Posterior vena cava (tissue), 2 donors: ENCODE data around the gene SLC22A23. TPM values are rescaled to one million over a fixed set of nuclear protein-coding genes. Genes with fewer than 3 reads are reported as not detected.

Experiments
- DNase-seq: peaks from one replicate; pipeline ENCODE4 v3.0.0-alpha.2; 2020; ENCODE audit warnings: low spot score
- intact Hi-C, 2 donors: fragments of 100-400 bp; cut with DNase I; formaldehyde crosslinking; loops; one replicate each; pipeline versions ENCODE4 v1.14.1 to v1.14.2; 2022 to 2023
- total RNA-seq, 2 donors: library from RNA; stranded (reverse); fragmentation: NEBNext Ultra II Directional; extraction: Animal tissue kit (Norgen Biotek cat#: 25700); gene quantifications; one replicate each; pipeline ENCODE4 v1.2.1, GENCODE V29; 2021
- donor health status: DM: yes; HTN: yes; CAD: no.
- donor health status: DM: yes; HTN: yes; CAD: no.

Gene SLC22A23
- total RNA-seq, 2 donors from 2014 or later = 5.2 to 5.6 TPM

DNA sequence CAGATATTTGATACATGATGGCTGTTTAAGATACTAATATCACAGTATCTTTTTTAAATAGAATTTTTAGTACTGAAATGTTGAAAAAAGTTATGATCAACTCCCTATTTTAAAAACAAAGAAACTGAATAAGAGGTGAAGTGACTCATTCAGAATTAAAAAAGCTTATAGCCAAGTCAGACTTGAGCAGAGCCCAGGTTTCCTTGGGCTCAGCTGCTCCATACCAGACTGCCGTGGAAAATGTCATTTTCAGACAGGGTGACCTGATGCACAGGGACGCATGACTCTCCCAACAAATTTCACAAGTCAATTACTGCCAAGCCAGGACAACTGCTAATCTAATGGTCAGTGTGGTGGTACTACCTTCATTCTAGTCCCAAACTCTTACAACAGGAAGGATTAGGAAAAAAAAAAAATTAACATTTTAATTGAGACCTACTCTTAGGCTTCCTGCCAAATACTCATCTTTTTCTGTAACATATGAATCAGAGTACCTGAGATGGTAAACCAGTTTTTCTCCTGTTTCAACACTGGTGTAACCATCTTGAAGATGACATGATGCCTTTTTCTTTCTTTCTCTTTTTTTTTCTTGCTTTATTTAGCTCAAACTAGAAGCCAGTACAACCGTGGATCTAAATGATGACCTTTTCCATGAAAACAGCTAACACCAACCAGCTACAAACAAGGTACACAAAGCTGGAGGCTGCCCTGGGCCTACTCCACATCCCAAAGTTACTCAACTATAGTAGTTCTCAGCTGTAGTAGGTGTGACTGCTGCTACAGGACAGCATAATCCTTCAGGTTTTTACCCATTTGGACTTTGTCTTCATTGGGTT, 30.5 kb downstream of the SLC22A23 start:
- no peak for DNase-seq
- intact Hi-C loops = no loop called here

DNA sequence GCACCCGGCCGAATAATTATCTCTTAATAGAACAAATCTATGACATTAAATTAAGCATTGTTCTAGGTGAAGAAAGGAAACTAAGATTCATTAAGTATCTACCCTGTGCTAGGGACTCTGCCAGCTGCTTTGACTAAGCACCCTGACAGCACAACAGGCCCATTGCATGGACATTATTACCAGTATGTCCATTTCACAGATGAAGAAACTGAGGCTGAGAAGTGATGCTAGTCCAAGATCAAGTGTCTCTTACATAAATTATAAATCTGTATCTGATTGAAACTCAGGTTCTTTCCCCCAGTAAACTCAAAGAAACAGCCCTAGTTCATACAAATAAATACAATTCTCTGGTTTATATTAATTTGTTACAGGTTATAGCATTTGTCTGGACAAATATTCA, 31.3 kb downstream of the SLC22A23 start:
- intact Hi-C loops = no loop called here
- DNase-seq = no peak

DNA sequence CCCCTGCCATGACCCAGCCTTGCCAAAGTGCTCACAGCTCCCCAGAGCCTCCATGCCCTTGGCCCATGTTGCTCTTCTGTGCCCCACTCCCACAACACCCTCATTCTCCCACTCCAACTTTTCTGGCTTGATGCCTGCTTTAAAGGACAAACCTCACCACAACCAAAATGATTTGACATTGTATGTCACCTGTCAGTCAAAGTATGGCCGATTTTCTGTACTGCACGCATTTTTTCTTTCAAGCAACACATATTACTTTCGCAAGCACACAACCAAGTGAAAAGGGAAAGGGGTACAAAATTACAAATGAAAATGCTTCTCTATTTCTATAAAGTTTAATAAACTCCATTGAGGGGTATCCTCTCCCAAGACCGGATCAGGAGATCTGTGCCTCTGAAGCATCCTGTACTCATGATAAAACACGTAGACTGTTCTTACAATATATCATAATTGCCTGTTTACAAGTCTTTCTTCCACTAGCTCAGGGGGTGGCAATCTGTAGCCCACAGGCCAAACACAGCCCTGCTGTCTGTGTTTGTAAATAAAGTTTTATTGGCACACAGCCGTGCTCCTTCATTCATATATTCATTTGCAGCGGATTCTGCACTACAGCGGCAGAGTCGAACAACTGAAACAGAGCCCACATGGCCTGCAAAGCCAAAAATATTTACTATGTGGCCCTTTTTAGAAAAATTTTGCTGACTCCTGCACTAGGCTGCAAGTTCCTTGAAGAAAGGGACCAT, 32.5 kb downstream of the SLC22A23 start:
- intact Hi-C loops = no loop called here
- no peak for DNase-seq

- intact Hi-C loops = no loop called here
- no peak for DNase-seq
These were observed 33.2 kb downstream of the SLC22A23 start for GRCh38 chr6:3423439-3424184.

- intact Hi-C loops = no loop called here
These were observed 34.3 kb downstream of the SLC22A23 start for GRCh38 chr6:3422435-3423070.

DNA sequence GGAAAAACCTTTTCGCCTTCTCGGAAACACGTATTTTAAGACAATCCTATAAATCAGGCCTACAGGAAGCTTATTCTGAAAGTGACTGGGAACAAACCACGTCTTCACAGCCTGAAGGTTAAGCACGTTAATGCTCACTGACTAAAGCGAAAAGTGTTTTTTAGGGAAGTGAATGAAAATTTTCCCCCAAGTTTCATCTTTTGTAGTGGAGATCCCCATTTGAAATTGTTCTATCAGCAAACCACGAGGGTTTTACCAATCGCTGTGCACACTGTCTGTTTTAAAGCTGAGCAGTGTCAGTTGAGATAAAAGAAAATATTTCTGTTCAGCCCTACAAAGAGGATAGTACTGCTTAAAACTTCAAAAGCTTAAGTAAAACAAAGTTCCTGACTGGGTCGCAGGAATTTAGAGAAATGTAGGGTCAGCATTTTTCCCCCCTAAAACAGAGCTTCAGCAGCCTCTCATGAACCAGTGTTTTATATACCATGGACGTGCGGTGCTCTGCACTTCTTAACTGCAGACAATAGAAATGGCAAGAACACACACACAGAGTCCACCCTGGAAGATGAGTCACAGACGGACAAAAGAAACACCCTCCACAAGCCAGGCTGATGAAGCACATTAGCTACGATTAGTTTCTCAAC, 34.9 kb downstream of the SLC22A23 start:
- no peak for DNase-seq
- intact Hi-C loops = no loop called here

More at GRCh38 chr6:3422435-3423070, 34.3 kb downstream of the SLC22A23 start:
- DNase-seq = no peak

GRCh38 chr6:3421143-3421542, 35.7 kb downstream of the SLC22A23 start:
- no peak for DNase-seq
- intact Hi-C loops = no loop called here

DNA sequence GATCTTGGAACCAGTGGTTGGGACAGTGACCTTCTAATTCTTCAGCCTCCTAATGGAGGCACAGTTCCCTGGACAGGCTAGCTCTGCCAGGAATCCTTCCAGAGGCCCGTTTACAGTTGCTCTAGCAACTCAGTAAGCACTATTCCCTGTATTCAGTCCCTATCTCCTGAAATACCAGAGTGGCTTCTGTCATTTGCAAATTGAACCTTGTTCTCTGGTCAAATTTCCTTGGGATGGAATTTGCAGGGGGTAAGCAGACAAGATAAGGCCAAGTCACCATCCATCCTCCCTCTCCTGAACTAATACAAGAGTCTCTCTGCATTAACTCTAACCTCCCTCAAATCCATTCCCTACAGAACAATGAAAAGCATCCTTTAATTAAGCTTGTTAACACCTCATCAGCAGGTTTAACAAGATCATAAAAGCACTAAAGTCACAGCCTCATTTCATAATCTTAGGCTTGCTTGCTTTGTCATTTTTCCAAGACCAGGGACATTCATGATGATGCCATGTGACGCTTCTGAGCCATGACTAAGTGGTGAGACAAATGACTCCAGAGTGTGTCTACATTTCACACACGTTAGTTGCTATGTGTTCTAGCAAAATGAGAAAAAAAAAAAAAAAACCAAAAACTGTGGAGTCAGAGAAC, 37.1 kb downstream of the SLC22A23 start:
- intact Hi-C loops = no loop called here
- no peak for DNase-seq

GRCh38 chr6:3418496-3419060, 38.3 kb downstream of the SLC22A23 start:
- intact Hi-C loops = no loop called here

GRCh38 chr6:3417473-3417872, 39.4 kb downstream of the SLC22A23 start:
- intact Hi-C loops = no loop called here
- DNase-seq = no peak

More at GRCh38 chr6:3418496-3419060, 38.3 kb downstream of the SLC22A23 start:
- DNase-seq = no peak

DNA sequence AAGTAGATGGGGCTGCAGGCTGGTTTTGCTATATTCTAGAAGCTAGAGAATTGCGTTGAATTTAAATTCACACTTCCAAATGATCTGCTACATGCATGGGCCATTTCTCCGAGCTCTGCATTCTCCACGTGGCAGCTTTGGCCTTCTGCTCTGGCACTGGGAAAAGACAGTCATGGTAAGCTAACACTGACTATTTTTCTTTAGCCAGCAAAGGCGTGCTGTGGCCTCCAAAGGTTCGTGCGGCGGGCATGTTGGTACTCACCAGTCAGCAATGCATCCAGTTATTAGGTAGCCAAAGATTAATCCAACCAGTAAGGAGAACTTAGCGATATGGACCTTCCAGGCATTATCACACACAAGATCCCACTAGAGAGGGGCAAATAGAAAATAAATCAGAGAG, 41.4 kb downstream of the SLC22A23 start:
- intact Hi-C loops = no loop called here

DNA sequence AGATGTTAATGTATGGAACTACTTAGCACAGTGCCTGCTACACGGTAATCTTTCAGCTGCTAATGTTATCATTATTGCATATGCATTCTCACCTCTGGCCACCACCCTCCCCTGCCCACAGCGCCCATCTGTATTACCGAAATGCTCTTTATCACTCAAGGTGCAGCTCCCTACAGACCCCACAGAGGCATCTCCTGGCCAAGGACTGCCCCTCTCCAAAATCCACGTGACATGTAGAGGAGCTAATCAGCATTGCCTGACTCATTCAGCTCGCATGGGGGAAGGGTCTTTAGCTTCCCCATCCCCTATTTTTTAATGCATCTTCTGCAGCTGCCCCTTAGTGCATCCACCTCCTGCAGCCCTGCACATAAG, 41.8 kb downstream of the SLC22A23 start:
- DNase-seq = no peak
- intact Hi-C loops = no loop called here

More for the DNA sequence above, 41.4 kb downstream of the SLC22A23 start:
- DNase-seq = no peak

DNA sequence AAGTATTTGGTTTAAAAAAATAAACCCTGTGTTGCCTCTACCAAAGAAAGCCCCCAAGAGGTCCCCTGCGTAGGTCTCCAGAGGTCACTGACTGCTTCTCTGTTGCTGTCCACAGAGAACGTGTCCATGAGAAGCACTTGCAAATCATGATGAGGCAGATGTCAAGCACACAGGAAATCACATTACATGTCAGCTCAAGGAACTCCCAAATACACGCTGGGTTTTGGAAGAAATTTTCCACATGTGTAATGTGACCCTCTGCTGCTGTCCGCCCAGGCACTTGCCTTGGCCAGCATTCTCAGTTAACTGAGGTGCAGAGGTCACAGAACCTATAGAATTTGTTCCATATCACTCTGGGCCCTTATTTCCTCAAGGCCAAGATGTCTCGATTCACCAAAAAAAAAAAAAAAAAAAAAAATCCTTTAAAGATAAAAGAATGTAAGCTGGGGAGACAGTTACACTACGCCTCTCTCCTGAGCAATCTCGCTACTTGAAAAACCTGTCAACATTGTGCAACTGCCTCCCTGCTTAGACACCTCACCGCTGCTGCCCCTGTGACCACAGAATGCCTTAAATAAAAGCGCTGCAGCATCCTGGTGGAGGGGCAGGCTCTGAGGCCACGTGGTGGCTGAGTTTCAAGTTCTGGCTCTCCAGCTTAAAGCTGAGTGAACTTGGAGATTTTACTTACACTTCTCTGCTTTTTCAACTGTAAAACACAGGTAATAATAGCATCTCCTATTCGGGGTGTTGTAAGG, 42.3 kb downstream of the SLC22A23 start:
- no peak for DNase-seq
- intact Hi-C loops = no loop called here

DNA sequence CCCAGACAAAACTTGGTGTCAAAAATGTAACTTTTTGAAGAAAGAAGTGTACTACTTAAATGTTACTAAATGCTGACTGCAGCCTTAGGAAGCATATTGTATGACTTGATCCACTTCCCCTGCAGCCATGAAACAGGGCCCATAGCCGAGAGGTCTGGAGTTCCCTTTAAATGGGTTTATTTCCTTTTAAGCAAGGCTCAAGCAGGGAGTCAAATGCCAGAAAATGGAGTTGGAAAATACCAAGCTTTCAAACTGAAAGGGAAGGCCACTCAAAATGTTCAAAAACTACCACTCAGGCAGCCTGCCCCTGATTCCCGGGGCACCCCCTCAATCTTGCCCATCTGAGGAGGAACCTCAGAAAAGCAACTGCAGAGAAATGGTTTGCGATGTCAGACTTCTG, 43.3 kb downstream of the SLC22A23 start:
- no peak for DNase-seq
- intact Hi-C loops = loop anchor here in 1 of 2 donors (2.0 kb wide), 1 partner anchor 35 kb away; no protein-coding TSS in a partner anchor

DNA sequence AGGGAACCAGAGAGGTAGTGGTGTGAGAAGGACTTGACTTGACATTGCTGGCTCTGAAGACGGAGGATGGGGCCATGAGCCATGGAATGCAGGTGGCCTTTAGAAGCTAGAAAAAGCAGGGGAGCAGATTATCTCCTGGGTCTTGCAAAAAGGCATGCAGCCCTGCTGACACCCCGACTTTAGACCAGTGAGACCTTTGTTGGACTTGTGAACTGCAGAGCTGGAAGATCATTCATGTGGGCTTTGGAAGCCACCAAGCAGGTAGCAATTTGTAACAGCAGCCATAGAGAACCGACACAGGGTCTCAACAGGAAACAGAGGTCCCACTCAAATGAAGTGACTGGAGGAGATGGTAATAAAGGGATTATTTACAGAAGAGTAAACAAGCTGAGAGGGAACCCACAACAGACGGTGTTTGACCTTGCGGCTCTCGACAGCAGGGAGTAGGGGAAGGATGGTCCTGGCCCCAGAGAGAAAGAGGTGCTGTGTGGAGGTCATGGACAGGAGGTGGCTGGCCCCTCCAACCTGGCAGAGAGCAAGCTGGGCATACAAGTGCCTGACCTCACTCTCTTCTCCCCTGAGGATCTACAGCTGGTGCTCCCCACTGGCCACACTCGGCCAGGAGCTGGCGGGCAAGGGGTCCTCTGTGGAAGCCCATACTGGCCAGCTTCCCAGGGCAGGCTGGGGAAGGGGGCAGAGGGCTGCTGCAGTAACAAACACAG, 43.9 kb downstream of the SLC22A23 start:
- intact Hi-C loops = loop anchor here in 1 of 2 donors (2.0 kb wide), 1 partner anchor 36 kb away; no protein-coding TSS in a partner anchor
- DNase-seq = no peak

- no peak for DNase-seq
- intact Hi-C loops = loop anchor here in 1 of 2 donors (2.0 kb wide), 1 partner anchor 37 kb away; no protein-coding TSS in a partner anchor
These were observed 44.7 kb downstream of the SLC22A23 start for GRCh38 chr6:3411967-3412778.
